ENCODE data around the gene CLEC18C. TPM values are rescaled to one million over a fixed set of nuclear protein-coding genes. Genes with fewer than 3 reads are reported as not detected.
"Not testable (repeated sequence)": the region's sequence is repeated elsewhere in the genome, so short reads cannot be mapped to it uniquely, and the experiment has no call there.

The CLEC18C gene
- polyA plus RNA-seq (2011; rRNA removed), result 0.13 and 0.16 TPM in 2 replicates
- polyA plus RNA-seq (2012; cell fraction: cytosol; rRNA removed), result 0.08 and 0.19 TPM in 2 replicates
- polyA plus RNA-seq (2012; cell fraction: nucleus; rRNA removed), result 0.76 and 0.89 TPM in 2 replicates
- 0.09 to 0.18 TPM (median 0.15 TPM) in 3 replicates for polyA plus RNA-seq (2017; fragmentation: RNase III; extraction: RNeasy Plus Mini Kit Qiagen cat#74134 plus additional on column Dnase treatment)
- not detected in 2 replicates for polyA minus RNA-seq (2011; rRNA and poly(A)+ RNA removed)

GRCh38 chr16:70173212-70173837 is at the start of gene CLEC18C:
Gene CLEC18C, plus strand, starts transcription at chr16:70173787. Its CDS starts 492 bp downstream, at chr16:70174279.
- H3K4me3 ChIP-seq; H3K4me2 ChIP-seq; H3K27ac ChIP-seq; H3K4me1 ChIP-seq; H3K9me3 ChIP-seq; DNase-seq (ENCODE audit: low read depth in 1 of 2, low spot score in 1 of 2); ATAC-seq; FAIRE-seq; CTCF ChIA-PET; POLR2A ChIA-PET: not testable (repeated sequence)
- 97% methylated on average over 3 of the region's 21 CpGs for WGBS (ENCODE audit: missing lambda C conversion rate)

GRCh38 chr16:70123822-70124221 is 49.8 kb upstream of the CLEC18C start:
- DNase-seq (ENCODE audit: low read depth in 1 of 2, low spot score in 1 of 2); POLR2A ChIA-PET: not testable (repeated sequence)
- 88% methylated on average over 14 of the region's 14 CpGs for WGBS (ENCODE audit: missing lambda C conversion rate)

GRCh38 chr16:70126226-70126625 is 47.4 kb upstream of the CLEC18C start:
- H3K9me3 ChIP-seq; H3K4me3 ChIP-seq; DNase-seq (ENCODE audit: low read depth in 1 of 2, low spot score in 1 of 2); FAIRE-seq; CTCF ChIA-PET; H3K27ac ChIP-seq; H3K4me2 ChIP-seq; ATAC-seq; H3K4me1 ChIP-seq; POLR2A ChIA-PET: not testable (repeated sequence)
- 90% methylated on average over 11 of the region's 11 CpGs for WGBS (ENCODE audit: missing lambda C conversion rate)

More at GRCh38 chr16:70123822-70124221, 49.8 kb upstream of the CLEC18C start:
- CTCF ChIA-PET, result interaction anchor here (0.6 to 0.7 kb wide), 2 partner anchors 143 to 798 kb away, joined by 3 read pairs; no protein-coding TSS in a partner anchor
- not testable (repeated sequence) for H3K27ac ChIP-seq, ATAC-seq, H3K4me1 ChIP-seq, H3K4me3 ChIP-seq, FAIRE-seq, H3K4me2 ChIP-seq, H3K9me3 ChIP-seq

- H3K4me1 ChIP-seq; FAIRE-seq; H3K4me2 ChIP-seq; DNase-seq (ENCODE audit: low read depth in 1 of 2, low spot score in 1 of 2); POLR2A ChIA-PET; H3K27ac ChIP-seq; H3K9me3 ChIP-seq; H3K4me3 ChIP-seq: not testable (repeated sequence)
- CTCF ChIA-PET, result interaction anchor here (0.6 kb wide), 1 partner anchor 1841 kb away, joined by 3 read pairs; no protein-coding TSS in a partner anchor
- ATAC-seq, result 0 out of 6 replicates have a peak, but pooled peaks of 1 of the 2 experiments have one; percentile 35
- 96% methylated on average over 5 of the region's 5 CpGs for WGBS (ENCODE audit: missing lambda C conversion rate)
Measured at GRCh38 chr16:70127706-70128105, 45.9 kb upstream of the CLEC18C start.

- ATAC-seq; H3K9me3 ChIP-seq; H3K27ac ChIP-seq; POLR2A ChIA-PET; H3K4me2 ChIP-seq; H3K4me1 ChIP-seq; FAIRE-seq; DNase-seq (ENCODE audit: low read depth in 1 of 2, low spot score in 1 of 2); H3K4me3 ChIP-seq; CTCF ChIA-PET: not testable (repeated sequence)
- WGBS (ENCODE audit: missing lambda C conversion rate), result 92% methylated on average over 8 of the region's 10 CpGs
Measured at GRCh38 chr16:70128844-70129243, 44.7 kb upstream of the CLEC18C start.

GRCh38 chr16:70135796-70136195 is 37.8 kb upstream of the CLEC18C start:
- POLR2A ChIA-PET, FAIRE-seq: not testable (repeated sequence)
- WGBS (ENCODE audit: missing lambda C conversion rate), result 94% methylated on average over 8 of the region's 8 CpGs

GRCh38 chr16:70136595-70136994 is 37.0 kb upstream of the CLEC18C start:
- H3K9me3 ChIP-seq; H3K4me2 ChIP-seq; H3K4me3 ChIP-seq; H3K4me1 ChIP-seq; H3K27ac ChIP-seq; DNase-seq (ENCODE audit: low read depth in 1 of 2, low spot score in 1 of 2); POLR2A ChIA-PET; ATAC-seq; CTCF ChIA-PET; FAIRE-seq: not testable (repeated sequence)
- WGBS (ENCODE audit: missing lambda C conversion rate), result 58% methylated on average over 2 of the region's 2 CpGs

More at GRCh38 chr16:70135796-70136195, 37.8 kb upstream of the CLEC18C start:
- not testable (repeated sequence) for ATAC-seq; H3K4me2 ChIP-seq; DNase-seq (ENCODE audit: low read depth in 1 of 2, low spot score in 1 of 2); H3K4me3 ChIP-seq; H3K27ac ChIP-seq; H3K4me1 ChIP-seq; H3K9me3 ChIP-seq
- CTCF ChIA-PET, result interaction anchor here (1.0 kb wide), 2 partner anchors 23 to 27 kb away, joined by 3 to 4 read pairs; no protein-coding TSS in a partner anchor

- WGBS (ENCODE audit: missing lambda C conversion rate), result 93% methylated on average over 10 of the region's 10 CpGs
- DNase-seq (ENCODE audit: low read depth in 1 of 2, low spot score in 1 of 2); H3K4me1 ChIP-seq; H3K4me3 ChIP-seq; H3K27ac ChIP-seq; H3K4me2 ChIP-seq; FAIRE-seq; POLR2A ChIA-PET; ATAC-seq; H3K9me3 ChIP-seq; CTCF ChIA-PET: not testable (repeated sequence)
Measured at GRCh38 chr16:70142739-70143138, 30.8 kb upstream of the CLEC18C start.

- POLR2A ChIA-PET; FAIRE-seq; H3K4me3 ChIP-seq; H3K9me3 ChIP-seq; CTCF ChIA-PET; H3K27ac ChIP-seq; ATAC-seq; H3K4me1 ChIP-seq; DNase-seq (ENCODE audit: low read depth in 1 of 2, low spot score in 1 of 2); H3K4me2 ChIP-seq: not testable (repeated sequence)
- 86% methylated on average over 9 of the region's 9 CpGs for WGBS (ENCODE audit: missing lambda C conversion rate)
Measured at GRCh38 chr16:70143231-70143895, 30.2 kb upstream of the CLEC18C start.

- H3K4me3 ChIP-seq; POLR2A ChIA-PET; H3K4me2 ChIP-seq; CTCF ChIA-PET; ATAC-seq; H3K27ac ChIP-seq; H3K4me1 ChIP-seq; FAIRE-seq; DNase-seq (ENCODE audit: low read depth in 1 of 2, low spot score in 1 of 2); H3K9me3 ChIP-seq: not testable (repeated sequence)
- WGBS (ENCODE audit: missing lambda C conversion rate), result 90% methylated on average over 10 of the region's 11 CpGs
Measured at GRCh38 chr16:70147853-70148252, 25.7 kb upstream of the CLEC18C start.

- H3K27ac ChIP-seq; FAIRE-seq; H3K4me1 ChIP-seq; H3K4me2 ChIP-seq; H3K9me3 ChIP-seq; H3K4me3 ChIP-seq; POLR2A ChIA-PET; DNase-seq (ENCODE audit: low read depth in 1 of 2, low spot score in 1 of 2); CTCF ChIA-PET: not testable (repeated sequence)
- peak; percentile 36 to 52; a peak in 4 of 6 replicates for ATAC-seq
- 96% methylated on average over 6 of the region's 6 CpGs for WGBS (ENCODE audit: missing lambda C conversion rate)
Measured at GRCh38 chr16:70148453-70148852, 25.1 kb upstream of the CLEC18C start.
